ENCODE measurements around the gene MPPED2.

DNA sequence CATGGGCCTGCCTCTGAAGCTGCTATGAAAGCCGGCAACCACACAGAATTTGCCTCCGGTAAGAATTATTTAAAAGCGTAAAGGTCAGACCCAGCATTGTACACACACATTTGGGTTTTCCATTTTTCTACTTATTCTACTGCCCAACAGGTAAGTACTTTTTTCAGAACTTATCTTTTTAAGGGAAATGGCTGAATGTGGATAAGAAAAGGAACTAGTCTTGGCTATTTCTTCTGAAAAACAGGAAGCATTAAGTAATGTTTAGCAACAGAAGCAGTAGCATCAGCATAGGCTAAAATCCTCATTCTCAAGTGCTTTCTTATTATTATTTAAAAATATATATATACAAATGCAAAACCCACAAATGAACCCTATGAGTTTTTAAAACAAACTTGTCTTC lies 103.1 kb downstream of the MPPED2 start:
- no peak for TF ChIP-seq CTCF (IDR thresholded peaks at IDR 0.05; ENCODE audit: extremely low read depth in 1 of 2, insufficient read depth in 1 of 2, low read depth in 1 of 2, low read length in 2 of 2)
- TF ChIP-seq POLR2A (IDR thresholded peaks at IDR 0.05; ENCODE audit: low read depth, low read length): no peak
- TF ChIP-seq EZH2 (IDR thresholded peaks at IDR 0.05; ENCODE audit: borderline replicate concordance, low read depth, low read length, severe bottlenecking): no peak
- no peak for TF ChIP-seq MAX (IDR thresholded peaks at IDR 0.05; ENCODE audit: insufficient read depth, insufficient read length)
- no peak for TF ChIP-seq POLR2AphosphoS5 (IDR thresholded peaks at IDR 0.05; ENCODE audit: insufficient read depth, low read depth, low read length)
- no peak for TF ChIP-seq JUN (IDR thresholded peaks at IDR 0.05; ENCODE audit: borderline replicate concordance, insufficient read depth, insufficient read length, low read depth)
